OCI-LY1 (cell line): ENCODE results near the gene TOR2A.

Experiments
- CTCF ChIP-seq: fragments of 200-600 bp; sonication (generic), shearing (Covaris generic); IDR thresholded peaks from 2 replicates; pipeline ENCODE4 v1.5.1; 2017; ENCODE audit warnings: mild to moderate bottlenecking, antibody characterized with exemption, low read length, moderate library complexity, mixed read lengths
- EZH2 ChIP-seq: fragments of 200-600 bp; sonication (generic), shearing (Covaris generic); IDR thresholded peaks from 2 replicates; pipeline ENCODE4 v1.8.0; 2017; ENCODE audit warnings: borderline replicate concordance, mixed run types, mild to moderate bottlenecking, antibody characterized with exemption, low read length, moderate library complexity, mixed read lengths

GRCh38 chr9:127723444-127723843 lies 11.7 kb downstream of the TOR2A start:
- no peak for TF ChIP-seq CTCF
- TF ChIP-seq EZH2: no peak
